Measurements from ENCODE around the gene NKG7.

Gene NKG7

DNA sequence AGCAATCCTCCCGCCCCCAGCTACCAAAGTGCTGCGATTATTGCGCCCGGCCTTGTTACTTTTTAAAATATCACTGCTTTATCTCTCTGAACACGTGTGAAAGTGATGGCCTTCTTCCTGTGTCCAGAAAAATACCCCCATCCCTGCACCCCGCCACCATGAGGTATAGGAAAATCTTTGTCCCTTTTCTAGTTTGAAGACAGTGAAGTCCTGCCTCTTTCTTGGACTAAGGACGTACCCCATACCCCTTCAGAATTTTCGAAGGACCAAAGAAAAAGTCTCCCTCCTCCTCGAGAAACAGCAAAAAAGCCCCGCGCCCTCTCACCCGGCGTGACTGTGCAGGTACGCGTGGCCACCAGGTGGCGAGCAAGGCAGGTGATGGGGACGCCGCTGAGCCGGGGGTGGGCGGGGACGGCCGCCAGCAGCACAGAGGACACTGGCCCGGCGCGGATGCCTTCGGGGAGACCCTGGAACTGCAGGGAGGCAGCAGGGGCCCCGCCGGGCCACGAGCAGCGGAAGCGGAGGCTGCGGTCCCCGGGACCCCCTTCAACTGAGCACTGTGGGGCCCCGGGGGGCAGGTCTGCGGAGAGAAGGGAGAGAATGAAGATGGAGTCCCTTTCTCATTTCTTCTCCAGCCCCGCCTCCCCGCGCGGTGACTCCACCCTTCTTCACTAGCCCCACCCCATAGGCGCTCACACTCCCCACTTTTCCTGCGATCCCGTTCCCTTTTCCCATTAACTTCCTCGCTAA lies 33.7 kb downstream of the NKG7 start:
- DNase-seq (ENCODE audit: low read depth in 1 of 2, low spot score in 1 of 2) = peak; percentile 74 to 75

DNA sequence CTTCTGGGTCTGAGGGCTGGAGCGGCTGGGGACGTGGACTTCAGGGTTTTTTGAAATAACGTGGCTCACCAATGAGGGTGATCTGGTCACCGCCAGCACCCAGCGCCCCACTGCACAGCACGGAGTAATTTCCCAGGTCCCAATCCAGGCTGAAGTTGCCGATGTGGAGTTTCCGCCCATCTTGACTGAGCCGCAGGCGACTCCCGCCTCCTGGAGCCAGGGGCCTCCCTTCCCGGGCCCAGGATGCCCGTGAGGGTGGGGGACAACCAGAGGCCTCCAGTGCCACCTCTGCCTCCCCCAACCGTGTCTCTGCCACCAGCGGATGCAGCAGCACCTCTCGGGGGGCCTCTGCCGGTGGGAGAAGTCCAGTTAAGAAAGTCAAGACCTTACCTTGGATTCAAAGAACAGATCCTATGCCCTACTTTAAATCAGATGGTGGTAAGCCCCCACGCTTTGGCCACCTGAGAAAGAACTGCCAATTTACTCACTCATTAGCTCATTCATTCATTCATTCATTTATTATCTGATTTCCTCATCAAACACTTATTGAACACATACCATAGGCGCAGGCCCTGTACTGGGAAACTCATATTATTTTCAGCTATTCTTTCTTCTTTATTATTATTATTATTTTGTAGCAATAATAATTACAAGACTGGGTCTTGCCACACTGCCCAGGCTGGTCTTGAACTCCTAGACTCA lies 34.4 kb downstream of the NKG7 start:
- DNase-seq (ENCODE audit: low read depth in 1 of 2, low spot score in 1 of 2) = no peak

DNA sequence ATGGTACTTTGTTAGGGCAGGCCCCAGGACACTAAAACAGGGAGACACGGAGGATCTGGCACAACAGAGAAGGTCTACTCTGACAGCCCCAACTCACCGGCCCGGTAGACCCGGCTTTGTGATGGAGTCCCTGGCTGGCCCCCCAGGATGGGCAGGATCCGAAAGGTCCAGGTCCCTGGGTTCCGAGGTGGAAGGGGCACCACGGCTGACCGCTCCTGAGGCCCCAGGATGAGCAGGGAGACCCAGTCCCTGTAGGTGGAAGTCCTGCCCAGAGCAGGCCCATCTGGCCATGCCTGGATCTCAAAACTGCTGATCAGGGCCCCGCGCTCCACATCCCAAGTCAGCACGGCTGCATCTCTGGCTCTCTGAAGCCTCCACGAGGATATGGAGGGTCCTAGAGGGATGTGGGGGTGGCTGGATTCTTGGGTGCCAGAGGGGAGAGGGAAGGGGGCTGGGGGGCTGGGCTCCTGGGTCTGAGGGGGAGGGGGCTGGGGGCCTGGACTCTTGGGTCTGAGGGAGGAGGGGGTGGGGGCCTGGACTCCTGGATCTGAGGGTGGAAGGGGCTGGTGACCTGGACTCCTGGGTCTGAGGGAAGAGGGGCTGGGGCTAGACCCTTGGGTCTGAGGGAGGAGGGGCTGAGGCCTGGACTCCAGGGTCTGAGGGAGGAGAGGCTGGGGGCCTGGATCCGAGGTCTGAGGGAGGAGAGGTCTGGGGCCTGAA lies 35.2 kb downstream of the NKG7 start:
- no peak for DNase-seq (ENCODE audit: low read depth in 1 of 2, low spot score in 1 of 2)

DNA sequence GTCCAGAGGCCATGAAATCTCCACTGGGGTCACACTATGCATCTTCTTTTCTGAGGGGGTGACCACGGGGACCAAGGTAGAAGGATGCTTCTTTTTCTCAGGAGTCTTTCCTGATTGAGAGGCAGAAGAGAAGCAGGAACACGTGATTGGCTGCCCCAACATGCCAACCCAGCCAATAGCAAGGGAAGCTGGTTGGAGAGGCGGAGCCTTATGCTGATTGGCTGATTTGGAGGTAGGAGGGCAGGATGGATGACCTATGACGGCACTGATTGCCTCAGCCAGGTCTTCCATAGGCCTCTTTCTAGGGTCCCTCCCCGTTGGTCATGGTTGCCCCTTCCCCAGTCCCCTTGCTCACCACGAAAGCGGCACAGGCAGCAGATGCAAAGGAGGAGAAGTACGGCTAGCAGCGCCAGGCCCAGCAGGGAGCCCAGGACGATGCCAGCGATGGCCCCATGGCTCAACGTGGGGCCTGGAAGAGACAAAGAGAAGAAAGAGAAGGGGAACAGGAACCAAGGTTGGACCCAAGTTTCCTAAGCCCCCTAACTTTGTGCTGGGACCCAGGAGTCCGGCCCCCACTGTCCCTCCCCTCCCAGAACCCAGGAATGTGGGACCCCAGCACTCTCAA lies 38.5 kb downstream of the NKG7 start:
- no peak for DNase-seq (ENCODE audit: low read depth in 1 of 2, low spot score in 1 of 2)

DNA sequence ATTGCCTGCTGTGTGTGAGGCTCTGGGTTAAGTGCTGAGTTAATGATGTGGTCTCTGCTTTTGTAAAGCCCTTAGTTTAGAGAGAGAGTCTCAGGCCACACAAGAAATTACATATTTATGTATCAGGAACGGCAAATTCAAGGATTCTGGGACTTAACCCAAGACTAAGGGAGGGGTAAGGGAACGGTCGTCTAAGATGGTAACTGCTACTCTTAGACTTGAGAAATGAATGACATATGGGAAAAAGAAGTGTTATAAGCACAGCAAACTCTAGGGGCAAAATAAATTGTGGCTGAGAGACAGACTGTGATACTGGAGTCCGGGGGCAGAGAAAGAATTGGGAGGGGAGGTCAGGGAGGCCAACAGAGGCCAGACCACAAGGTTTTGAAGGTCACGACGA lies 40.7 kb downstream of the NKG7 start:
- no peak for DNase-seq (ENCODE audit: low read depth in 1 of 2, low spot score in 1 of 2)

DNA sequence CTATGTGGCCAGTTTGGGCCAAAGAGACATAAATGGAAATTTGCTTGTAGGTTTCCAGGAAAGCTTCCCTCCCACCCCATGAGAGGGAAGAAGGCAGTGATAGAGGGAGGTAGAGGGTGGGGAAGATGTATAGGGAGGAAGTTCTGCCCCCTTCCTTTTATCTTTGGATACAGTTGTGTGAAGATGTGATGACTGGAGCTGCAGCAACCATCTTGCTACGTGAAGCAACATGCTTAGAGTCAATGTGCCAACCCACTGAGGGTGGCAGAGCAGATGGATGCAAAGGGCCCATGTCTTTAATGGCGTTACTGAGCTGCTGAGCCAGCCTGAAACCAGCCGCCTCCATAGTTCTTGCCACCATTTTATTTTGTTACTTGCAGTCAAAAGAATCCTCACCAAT lies 41.3 kb downstream of the NKG7 start:
- DNase-seq (ENCODE audit: low read depth in 1 of 2, low spot score in 1 of 2) = no peak

DNA sequence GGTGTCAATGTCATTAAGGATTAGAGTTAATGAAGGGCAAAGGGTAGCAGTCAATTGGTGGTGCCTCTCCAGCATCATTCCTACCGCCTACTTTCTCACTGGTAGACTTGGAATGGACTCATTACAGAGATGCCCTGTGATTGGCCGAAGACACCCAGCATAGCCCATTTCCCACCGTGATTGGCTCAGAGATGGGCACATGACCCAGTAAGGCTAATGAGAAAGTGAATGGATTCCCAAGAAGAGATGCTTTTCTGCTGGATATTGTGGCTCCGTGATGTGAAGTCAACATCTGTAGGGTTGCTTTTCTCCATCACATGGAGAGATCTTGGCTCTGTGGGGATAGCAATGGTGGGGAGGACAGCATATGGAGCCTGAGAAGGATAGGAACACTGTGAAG lies 42.1 kb downstream of the NKG7 start:
- no peak for DNase-seq (ENCODE audit: low read depth in 1 of 2, low spot score in 1 of 2)

DNA sequence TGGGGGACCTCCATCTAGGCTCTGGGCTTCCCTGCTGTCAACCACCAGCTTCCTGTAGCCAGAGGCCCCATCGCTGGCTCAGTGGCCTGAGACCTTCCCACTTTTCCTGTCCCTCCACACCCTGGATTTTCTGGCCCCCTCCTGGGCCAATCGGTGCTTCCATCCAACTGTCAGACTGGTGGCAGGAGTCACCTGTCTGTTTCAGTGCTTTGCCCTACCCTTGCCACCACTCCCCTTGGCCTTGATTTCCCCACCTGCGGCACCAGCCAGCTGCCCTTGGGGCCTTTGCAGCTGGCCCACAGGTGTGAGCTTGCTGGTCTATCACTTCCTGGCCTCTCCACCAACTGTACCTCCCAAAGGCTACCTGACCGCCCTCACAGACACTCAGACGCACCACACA lies 43.0 kb downstream of the NKG7 start:
- DNase-seq (ENCODE audit: low read depth in 1 of 2, low spot score in 1 of 2) = no peak

DNA sequence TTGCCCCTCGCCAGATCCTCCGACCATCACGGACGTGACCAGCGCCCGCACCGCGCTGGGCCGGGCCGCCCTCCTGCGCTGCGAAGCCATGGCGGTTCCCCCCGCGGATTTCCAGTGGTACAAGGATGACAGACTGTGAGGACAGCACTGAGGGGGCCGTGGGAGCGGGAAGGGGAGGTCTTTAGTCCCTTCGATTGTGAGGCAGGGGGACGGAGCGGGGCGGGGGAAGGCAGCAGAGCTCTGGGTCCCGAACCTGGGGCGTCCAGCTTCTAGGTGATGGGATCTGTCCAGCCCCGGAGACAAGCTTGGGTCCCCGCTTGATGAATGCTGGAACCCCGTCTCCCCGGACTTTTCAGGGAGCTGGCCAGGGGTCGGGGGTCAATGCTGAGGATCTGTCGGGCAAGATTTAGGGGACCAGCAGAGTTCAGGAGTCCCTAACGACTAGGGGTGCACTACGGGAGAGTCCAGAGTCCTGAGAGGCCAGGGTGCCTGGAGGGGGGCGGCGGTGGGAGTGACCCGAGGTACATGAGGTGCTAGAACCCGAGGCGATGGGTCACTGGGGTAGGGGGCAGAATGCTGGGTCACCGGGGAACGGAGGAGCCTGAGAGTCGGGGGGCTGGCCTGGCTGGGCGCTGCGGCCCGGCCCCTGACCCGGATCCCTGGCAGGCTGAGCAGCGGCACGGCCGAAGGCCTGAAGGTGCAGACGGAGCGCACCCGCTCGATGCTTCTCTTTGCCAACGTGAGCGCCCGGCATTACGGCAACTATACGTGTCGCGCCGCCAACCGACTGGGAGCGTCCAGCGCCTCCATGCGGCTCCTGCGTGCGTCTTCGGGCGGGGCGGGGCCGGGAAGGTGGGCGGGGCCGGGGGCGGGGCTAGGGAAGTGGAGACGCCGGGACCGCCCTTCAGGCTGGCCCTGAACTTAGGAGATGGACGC lies 45.1 kb downstream of the NKG7 start:
- no peak for DNase-seq (ENCODE audit: low read depth in 1 of 2, low spot score in 1 of 2)

DNA sequence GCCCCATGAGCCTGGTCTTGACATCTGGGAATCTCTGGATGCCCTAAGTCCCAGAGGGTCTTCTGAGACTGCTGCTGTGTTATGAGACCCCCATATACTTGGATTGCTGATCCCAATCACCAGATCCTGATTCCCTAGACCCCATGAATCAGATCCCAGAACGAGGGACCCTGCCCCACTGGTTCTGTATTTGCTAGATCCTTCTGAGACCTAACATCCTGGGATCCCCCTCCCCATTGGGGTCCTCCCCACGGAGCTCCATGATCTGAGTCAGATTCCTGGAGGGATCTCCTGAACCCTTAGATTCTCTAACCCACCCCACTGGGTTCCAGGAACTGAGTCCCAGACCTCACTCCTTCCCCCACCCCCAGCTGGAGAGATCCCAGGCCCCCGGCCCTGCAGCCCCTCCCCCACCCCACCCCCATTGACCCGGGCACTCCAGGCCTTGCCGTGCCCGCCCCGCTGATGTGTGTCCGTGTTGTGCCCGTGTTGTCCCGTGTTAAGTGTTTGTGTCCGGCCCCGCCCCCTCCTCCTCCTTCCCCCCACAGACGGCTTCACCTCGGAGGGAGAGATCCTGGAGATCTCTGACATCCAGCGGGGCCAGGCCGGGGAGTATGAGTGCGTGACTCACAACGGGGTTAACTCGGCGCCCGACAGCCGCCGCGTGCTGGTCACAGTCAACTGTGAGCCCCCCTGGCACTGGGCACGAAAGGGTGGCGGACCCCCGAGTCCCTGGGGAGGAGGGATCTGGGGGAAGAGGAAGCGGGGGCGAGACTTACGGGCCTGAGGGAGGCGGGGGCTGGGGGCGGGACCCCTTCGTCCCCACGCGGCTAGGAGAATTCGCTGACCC lies 46.0 kb downstream of the NKG7 start:
- DNase-seq (ENCODE audit: low read depth in 1 of 2, low spot score in 1 of 2) = no peak

DNA sequence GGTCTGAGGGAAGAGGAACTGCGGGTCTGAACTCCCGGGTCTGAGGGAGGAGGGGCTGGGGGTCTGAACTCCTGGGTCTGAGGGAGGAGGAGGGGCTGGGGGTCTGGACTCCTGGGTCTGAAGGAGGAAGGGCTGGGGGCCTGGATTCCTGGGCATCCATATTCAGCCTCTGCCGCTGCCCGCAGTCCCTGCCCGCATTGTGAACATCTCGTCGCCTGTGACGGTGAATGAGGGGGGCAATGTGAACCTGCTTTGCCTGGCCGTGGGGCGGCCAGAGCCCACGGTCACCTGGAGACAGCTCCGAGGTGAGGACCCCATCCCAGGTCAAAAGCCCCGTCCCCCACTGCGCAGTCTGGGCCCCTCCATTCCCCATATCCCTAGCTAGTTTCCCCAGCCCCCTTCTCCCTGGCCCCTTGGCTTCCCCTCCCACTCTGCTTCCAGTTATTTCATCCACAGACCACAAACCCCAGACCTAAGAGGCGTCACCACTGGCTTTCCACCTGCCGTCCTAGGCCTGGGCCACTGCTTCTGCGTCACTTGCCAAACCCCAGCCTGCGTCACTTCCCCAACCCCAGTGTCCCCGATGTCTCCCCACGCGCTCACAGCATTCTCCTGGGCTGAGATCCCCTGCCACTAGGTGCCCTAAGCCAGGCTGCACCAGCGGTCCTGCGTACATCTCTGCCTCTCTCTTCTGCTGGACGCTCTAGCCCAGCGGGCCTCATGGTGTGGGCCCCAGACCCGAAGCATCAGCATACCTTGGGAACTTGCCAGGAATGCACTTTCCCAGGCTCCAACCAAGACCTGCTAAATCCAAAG lies 47.1 kb downstream of the NKG7 start:
- no peak for DNase-seq (ENCODE audit: low read depth in 1 of 2, low spot score in 1 of 2)

DNA sequence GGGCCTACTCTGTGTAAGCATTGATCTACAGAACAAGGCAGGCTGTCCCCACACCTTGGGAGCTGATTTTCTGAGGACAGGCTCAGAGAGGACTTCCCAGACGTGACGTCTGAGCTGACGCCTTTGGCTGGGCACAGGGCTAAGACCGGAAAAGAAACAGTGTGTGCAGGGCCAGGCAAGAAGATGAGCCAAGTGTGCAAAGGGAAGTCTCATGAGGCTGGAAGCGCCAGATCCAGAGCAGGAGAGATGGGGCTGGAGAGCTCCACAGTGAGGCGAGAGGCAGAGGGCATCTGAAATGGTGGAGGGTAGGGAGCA lies 48.3 kb downstream of the NKG7 start:
- no peak for DNase-seq (ENCODE audit: low read depth in 1 of 2, low spot score in 1 of 2)

DNA sequence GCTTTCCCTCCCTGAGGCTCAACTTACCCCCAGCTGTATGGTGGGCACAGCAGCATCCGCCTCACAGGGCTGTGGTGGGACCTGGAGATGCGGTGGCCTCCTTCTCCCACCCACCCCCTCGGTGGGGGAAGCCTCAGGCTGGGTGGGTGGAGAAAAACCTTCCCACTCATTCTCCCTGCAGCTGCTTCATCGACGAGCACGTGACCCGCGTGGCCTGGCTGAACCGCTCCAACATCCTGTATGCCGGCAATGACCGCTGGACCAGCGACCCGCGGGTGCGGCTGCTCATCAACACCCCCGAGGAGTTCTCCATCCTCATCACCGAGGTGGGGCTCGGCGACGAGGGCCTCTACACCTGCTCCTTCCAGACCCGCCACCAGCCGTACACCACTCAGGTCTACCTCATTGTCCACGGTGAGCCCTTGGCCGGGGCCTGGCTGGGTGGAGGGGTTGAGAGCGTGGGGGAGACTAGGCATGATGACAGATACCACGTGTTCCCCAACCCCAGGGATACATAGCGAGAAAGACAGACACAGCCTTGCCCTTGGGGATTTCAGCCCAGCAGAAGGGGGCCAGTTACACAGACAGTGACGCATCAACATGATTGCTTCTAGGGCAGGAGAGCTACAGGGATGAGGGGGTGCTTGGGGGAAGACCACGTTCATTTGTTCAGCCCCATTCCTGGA lies 48.8 kb downstream of the NKG7 start:
- no peak for DNase-seq (ENCODE audit: low read depth in 1 of 2, low spot score in 1 of 2)

DNA sequence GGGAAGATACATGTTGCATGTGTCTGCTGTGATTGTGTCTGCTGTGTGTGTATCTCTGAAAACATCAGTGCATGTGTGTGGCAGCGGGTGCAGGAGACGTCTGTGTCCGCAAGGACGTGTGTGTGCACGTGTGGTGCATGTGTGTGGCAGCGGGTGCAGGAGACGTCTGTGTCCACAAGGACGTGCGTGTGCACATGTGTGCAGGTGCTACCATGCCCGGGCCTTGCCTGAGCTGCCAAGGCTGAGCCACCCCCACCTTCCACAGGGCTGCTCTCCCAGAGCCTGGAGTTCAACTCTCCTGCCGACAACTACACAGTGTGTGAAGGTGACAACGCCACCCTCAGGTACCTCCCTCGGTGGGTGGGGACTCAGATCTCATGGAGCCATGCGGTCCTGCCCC lies 50.7 kb downstream of the NKG7 start:
- DNase-seq (ENCODE audit: low read depth in 1 of 2, low spot score in 1 of 2) = no peak

All from activated T-helper 1 cell treated with anti-CD3 and anti-CD28 coated beads, Interleukin-2, amount 50 U/mL, for 16 hours (primary cell).